Transverse colon (tissue), 4 donors: ENCODE measurements around the gene ABCC2. TPM values are rescaled to one million over a fixed set of nuclear protein-coding genes. Genes with fewer than 3 reads are reported as not detected.

Experiments
- DNase-seq: peaks from one replicate; pipeline ENCODE4 v3.0.0-alpha.2; 2019
- H3K27ac ChIP-seq, 4 donors: fragments of 200-600 bp; sonication (generic); 2 replicates each; pipeline ENCODE4 v1.5.1; 2016 to 2018; ENCODE audit warnings: inconsistent platforms in 4 of 4
- H3K27me3 ChIP-seq: fragments of 200-600 bp; sonication (generic); 2 replicates; pipeline ENCODE4 v1.5.1; 2017; ENCODE audit warnings: inconsistent platforms
- H3K36me3 ChIP-seq, 4 donors: fragments of 200-600 bp; sonication (generic); 2 replicates each; pipeline ENCODE4 v1.5.1; 2017 to 2019; ENCODE audit warnings: inconsistent platforms in 4 of 4
- H3K4me1 ChIP-seq, 4 donors: fragments of 200-600 bp; sonication (generic); 2 replicates each; pipeline ENCODE4 v1.5.1; 2017 to 2020; ENCODE audit warnings: inconsistent platforms in 4 of 4
- H3K4me3 ChIP-seq, 4 donors: fragments of 200-600 bp; sonication (generic); 1 replicate in 1 of 4; 2 replicates in 3 of 4; pipeline versions ENCODE4 v1.5.1 to v1.6.1; 2017 to 2019; ENCODE audit warnings: inconsistent platforms in 4 of 4
- H3K9me3 ChIP-seq, 2 donors: fragments of 200-600 bp; sonication (generic); 2 replicates each; pipeline ENCODE4 v1.5.1; 2017 to 2019; ENCODE audit warnings: inconsistent platforms in 2 of 2
- EP300 ChIP-seq: sonication (generic); formaldehyde crosslinking; IDR thresholded peaks from one replicate; pipeline ENCODE4 v1.6.1; 2017; ENCODE audit warnings: antibody characterized with exemption, low read depth
- POLR2A ChIP-seq: fragments of 450-650 bp; IDR thresholded peaks from one replicate; pipeline ENCODE4 v1.6.1; 2016; ENCODE audit warnings: antibody characterized with exemption, mild to moderate bottlenecking, moderate library complexity
- POLR2AphosphoS5 ChIP-seq, 3 donors: sonication (generic); formaldehyde crosslinking; IDR thresholded peaks; one replicate each; pipeline ENCODE4 v1.6.1; 2016; ENCODE audit warnings: antibody characterized with exemption in 3 of 3
- WGBS, 2 donors: methylation state at CpG; one replicate each; pipeline ENCODE4 v1.1.5; 2018; ENCODE audit warnings: low coverage in 1 of 2; 5-methylcytosine and 5-hydroxymethylcytosine counted together
- in situ Hi-C, 4 donors: fragments of 200-750 bp; cut with MboI; loops; one replicate each; pipeline versions ENCODE4 v1.15.0 to v1.15.1; 2017; ENCODE audit warnings: low sequenced_read_pairs in 3 of 4, low pct_ligation_motif_present in 1 of 4, low pct_unique_long_range_greater_than_20kb in 1 of 4
- intact Hi-C: fragments of 100-400 bp; cut with DNase I; formaldehyde crosslinking; loops from one replicate; pipeline ENCODE4 v1.15.1; 2023; ENCODE audit warnings: low total_unique reads
- total RNA-seq, 4 donors: library from RNA; depleted of rRNA; stranded (reverse); fragments of >200 nt; gene quantifications; one replicate each; pipeline ENCODE4 v1.1.0, GENCODE V29; 2016
- TF ChIP-seq, protein P1 (sequence below), 5 experiments: fragments of 200-600 bp in 3 of 5; fragments of 450-650 bp in 2 of 5; sonication (generic) in 3 of 5; IDR thresholded peaks; 1 replicate in 2 of 5; 2 replicates in 3 of 5; pipeline ENCODE4 v1.5.1; 2016 to 2017; ENCODE audit warnings: antibody characterized with exemption in 5 of 5, inconsistent platforms in 3 of 5, mild to moderate bottlenecking in 2 of 5, moderate library complexity in 1 of 5

ABCC2 gene
- total RNA-seq, 4 donors from 2014 or later = 0.75 to 2.7 (median 1.5) TPM

DNA sequence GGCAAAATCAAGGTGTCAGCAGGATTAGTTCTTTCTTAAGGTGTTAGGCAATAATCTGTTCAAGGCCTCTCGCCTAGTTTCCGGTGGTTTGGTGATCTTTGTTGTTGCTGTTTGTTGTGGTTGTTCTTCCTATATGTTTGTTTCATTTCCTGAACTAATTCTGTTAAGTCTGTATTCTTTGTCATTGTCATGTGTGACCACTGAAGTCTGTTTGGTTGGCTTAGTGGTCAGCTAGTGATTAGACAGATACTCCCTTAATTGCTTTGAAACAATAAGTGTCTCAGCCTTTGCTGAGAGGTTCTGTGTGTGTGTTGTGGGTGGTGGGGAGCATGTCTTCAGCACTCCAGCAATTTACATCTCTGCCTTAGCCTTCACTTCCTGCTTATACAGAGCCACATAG, 46.0 kb downstream of the ABCC2 start:
- in situ Hi-C loops = no loop called here
- intact Hi-C loops = no loop called here
- Histone ChIP-seq H3K9me3 (no peaks in the 10 kb centered on the region), H3K27ac (no peak overlapping the region), H3K27me3 (no peaks in the 10 kb centered on the region), H3K4me1 (no peaks in the 10 kb centered on the region), H3K4me3 (no peak overlapping the region), H3K36me3 (no peaks in the 10 kb centered on the region)
- TF ChIP-seq POLR2AphosphoS5 (IDR thresholded peaks at IDR 0.05) (no peak), POLR2A (no peak), EP300 (no peak)
- TF ChIP-seq, protein P1, sequence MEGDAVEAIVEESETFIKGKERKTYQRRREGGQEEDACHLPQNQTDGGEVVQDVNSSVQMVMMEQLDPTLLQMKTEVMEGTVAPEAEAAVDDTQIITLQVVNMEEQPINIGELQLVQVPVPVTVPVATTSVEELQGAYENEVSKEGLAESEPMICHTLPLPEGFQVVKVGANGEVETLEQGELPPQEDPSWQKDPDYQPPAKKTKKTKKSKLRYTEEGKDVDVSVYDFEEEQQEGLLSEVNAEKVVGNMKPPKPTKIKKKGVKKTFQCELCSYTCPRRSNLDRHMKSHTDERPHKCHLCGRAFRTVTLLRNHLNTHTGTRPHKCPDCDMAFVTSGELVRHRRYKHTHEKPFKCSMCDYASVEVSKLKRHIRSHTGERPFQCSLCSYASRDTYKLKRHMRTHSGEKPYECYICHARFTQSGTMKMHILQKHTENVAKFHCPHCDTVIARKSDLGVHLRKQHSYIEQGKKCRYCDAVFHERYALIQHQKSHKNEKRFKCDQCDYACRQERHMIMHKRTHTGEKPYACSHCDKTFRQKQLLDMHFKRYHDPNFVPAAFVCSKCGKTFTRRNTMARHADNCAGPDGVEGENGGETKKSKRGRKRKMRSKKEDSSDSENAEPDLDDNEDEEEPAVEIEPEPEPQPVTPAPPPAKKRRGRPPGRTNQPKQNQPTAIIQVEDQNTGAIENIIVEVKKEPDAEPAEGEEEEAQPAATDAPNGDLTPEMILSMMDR (IDR thresholded peaks at IDR 0.05) = no peak
- 81 to 86% methylated on average over 2 of the region's 2 CpGs for WGBS, 2 donors
- no peak for DNase-seq

DNA sequence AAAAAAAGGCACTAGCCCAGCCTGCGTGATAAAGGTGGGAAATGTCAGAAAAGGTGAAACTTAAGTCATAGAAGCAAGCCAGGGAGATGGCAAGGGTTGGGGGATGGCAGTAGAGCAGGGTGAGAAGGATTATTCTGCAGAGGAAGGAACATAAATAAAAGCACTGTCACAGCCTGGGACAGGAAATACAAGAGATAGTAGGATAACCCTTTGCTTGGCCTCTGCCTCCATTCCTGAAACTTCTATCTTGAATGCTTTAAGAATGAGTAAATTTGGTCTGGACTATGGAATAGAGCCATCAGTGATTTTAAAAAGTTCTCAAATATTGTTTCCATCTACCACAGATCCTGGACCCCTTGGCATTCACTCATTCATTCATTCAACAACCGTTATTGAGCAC, 50.0 kb downstream of the ABCC2 start:
- H3K4me1 ChIP-seq = no peaks in the 10 kb centered on the region

DNA sequence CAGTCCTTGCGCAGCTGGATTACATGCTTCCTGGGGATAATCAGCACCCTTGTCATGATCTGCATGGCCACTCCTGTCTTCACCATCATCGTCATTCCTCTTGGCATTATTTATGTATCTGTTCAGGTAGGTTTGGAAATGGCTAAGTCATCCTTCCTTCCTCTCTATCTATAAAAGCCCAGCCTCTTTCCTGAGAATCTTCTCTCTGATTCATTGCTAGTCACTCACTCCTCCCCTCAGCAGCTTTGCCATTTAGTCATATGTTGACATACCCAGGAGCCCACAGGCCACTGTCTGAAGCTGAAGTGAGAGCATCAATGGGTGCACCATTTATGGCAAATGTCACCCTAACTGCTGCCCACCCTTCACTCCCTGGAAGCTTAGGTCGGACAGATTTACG, 52.0 kb downstream of the ABCC2 start:
- TF ChIP-seq POLR2A (no peak), POLR2AphosphoS5 (IDR thresholded peaks at IDR 0.05) (no peak), EP300 (no peak)
- TF ChIP-seq, protein P1 (IDR thresholded peaks at IDR 0.05) = no peak
- Histone ChIP-seq H3K27me3 (no peaks in the 10 kb centered on the region), H3K9me3 (no peaks in the 10 kb centered on the region), H3K27ac (no peak overlapping the region), H3K4me1 (no peaks in the 10 kb centered on the region), H3K36me3 (no peaks in the 10 kb centered on the region), H3K4me3 (no peak overlapping the region)
- 88 to 89% methylated on average over 2 to 4 of the region's 4 CpGs for WGBS, 2 donors
- DNase-seq = no peak
- in situ Hi-C loops (no loop called here), intact Hi-C loops (no loop called here)

More for the DNA sequence above, 50.0 kb downstream of the ABCC2 start:
- in situ Hi-C loops = no loop called here
- Histone ChIP-seq H3K36me3 (no peaks in the 10 kb centered on the region), H3K27me3 (no peaks in the 10 kb centered on the region), H3K4me3 (no peak overlapping the region), H3K27ac (no peak overlapping the region), H3K9me3 (no peaks in the 10 kb centered on the region)
- DNase-seq = no peak
- intact Hi-C loops = no loop called here
- TF ChIP-seq, protein P1 (IDR thresholded peaks at IDR 0.05) = no peak
- TF ChIP-seq EP300 (no peak), POLR2A (no peak), POLR2AphosphoS5 (IDR thresholded peaks at IDR 0.05) (no peak)
- WGBS, 2 donors = 83 to 85% methylated on average over 1 to 2 of the region's 2 CpGs

DNA sequence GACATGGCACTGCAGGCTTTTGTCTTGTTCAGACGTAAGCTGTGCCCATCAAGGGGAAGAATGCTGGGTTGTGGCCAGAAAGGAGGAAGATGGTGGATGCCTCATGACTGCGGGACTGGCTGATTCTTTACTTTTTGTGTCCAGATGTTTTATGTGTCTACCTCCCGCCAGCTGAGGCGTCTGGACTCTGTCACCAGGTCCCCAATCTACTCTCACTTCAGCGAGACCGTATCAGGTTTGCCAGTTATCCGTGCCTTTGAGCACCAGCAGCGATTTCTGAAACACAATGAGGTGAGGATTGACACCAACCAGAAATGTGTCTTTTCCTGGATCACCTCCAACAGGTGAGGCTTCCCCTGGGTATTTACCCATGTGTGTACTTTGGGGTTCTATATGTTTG, 53.5 kb downstream of the ABCC2 start:
- WGBS, 2 donors = 81% methylated on average over 8 of the region's 8 CpGs; no CpG with 5 or more reads in 1 of the 2 donors
- DNase-seq = no peak
- in situ Hi-C loops = no loop called here

More for the DNA sequence above, 53.5 kb downstream of the ABCC2 start:
- Histone ChIP-seq H3K4me1 (no peaks in the 10 kb centered on the region), H3K9me3 (no peaks in the 10 kb centered on the region), H3K27ac (no peak overlapping the region), H3K27me3 (no peaks in the 10 kb centered on the region), H3K36me3 (no peaks in the 10 kb centered on the region), H3K4me3 (no peak overlapping the region)
- intact Hi-C loops = no loop called here
- TF ChIP-seq, protein P1 (IDR thresholded peaks at IDR 0.05) = no peak
- TF ChIP-seq POLR2AphosphoS5 (IDR thresholded peaks at IDR 0.05) = no peak
- no peak for TF ChIP-seq POLR2A
- no peak for TF ChIP-seq EP300
